CD14-positive monocyte (primary cell): ENCODE measurements around the gene GRIK3. TPM values are rescaled to one million over a fixed set of nuclear protein-coding genes. Genes with fewer than 3 reads are reported as not detected.

Experiments used
- DNase-seq, 3 donors: peaks; one replicate each; pipeline ENCODE4 v3.0.0-alpha.2; 2011 to 2022
- H2AFZ ChIP-seq: 2 replicates; pipeline ENCODE4 v1.6.0; 2012; ENCODE audit warnings: mild to moderate bottlenecking, low read depth, low read length, inconsistent platforms; ENCODE audit not compliant: insufficient read depth, poor library complexity, severe bottlenecking
- H3K27ac ChIP-seq, 2 donors: 1 replicate in 1 of 2; 2 replicates in 1 of 2; pipeline ENCODE4 v1.5.1; 2012 to 2013; ENCODE audit warnings: low read length in 2 of 2, control low read depth in 1 of 2, inconsistent platforms in 1 of 2, low read depth in 1 of 2, mild to moderate bottlenecking in 1 of 2
- H3K27me3 ChIP-seq, 2 donors: one replicate each; pipeline versions ENCODE4 v1.6.0 to v1.6.1; 2011 to 2013; ENCODE audit warnings: low read length in 2 of 2; ENCODE audit not compliant: control insufficient read depth in 2 of 2, insufficient read depth in 2 of 2
- H3K36me3 ChIP-seq, 2 donors: replicated peaks in 1 of 2; 1 replicate in 1 of 2; 2 replicates in 1 of 2; pipeline versions ENCODE4 v1.5.1 to v1.6.1; 2012 to 2013; ENCODE audit warnings: low read length in 2 of 2, control low read depth in 1 of 2, inconsistent platforms in 1 of 2, mild to moderate bottlenecking in 1 of 2; ENCODE audit not compliant: insufficient read depth in 2 of 2, control insufficient read depth in 1 of 2
- H3K4me1 ChIP-seq, 2 donors: 1 replicate in 1 of 2; 2 replicates in 1 of 2; pipeline versions ENCODE4 v1.5.1 to v1.6.1; 2012 to 2013; ENCODE audit warnings: low read length in 2 of 2, control low read depth in 1 of 2, inconsistent platforms in 1 of 2, mild to moderate bottlenecking in 1 of 2, moderate library complexity in 1 of 2; ENCODE audit not compliant: insufficient read depth in 2 of 2, control insufficient read depth in 1 of 2
- H3K4me2 ChIP-seq: replicated peaks from 2 replicates; pipeline ENCODE3; 2012; ENCODE audit warnings: low read length, moderate library complexity, mild to moderate bottlenecking; ENCODE audit not compliant: poor library complexity, severe bottlenecking; ENCODE audit errors: extremely low read depth
- H3K4me3 ChIP-seq, 3 experiments: fragments of 200-600 bp in 1 of 3; sonication (generic) in 1 of 3; replicated peaks in 1 of 3; 1 replicate in 2 of 3; 2 replicates in 1 of 3; pipeline ENCODE4 v1.5.1; 2011 to 2013; ENCODE audit warnings: low read length in 3 of 3, mild to moderate bottlenecking in 3 of 3, control low read depth in 2 of 3, low read depth in 2 of 3, inconsistent platforms in 1 of 3, moderate library complexity in 1 of 3
- H3K79me2 ChIP-seq: 2 replicates; pipeline ENCODE4 v1.6.0; 2012; ENCODE audit warnings: mild to moderate bottlenecking, control low read depth, inconsistent platforms, low read length, moderate library complexity; ENCODE audit not compliant: insufficient read depth
- H3K9ac ChIP-seq: 2 replicates; pipeline ENCODE4 v1.6.0; 2017; ENCODE audit warnings: low read length, mild to moderate bottlenecking; ENCODE audit not compliant: insufficient read depth, poor library complexity, severe bottlenecking
- H3K9me3 ChIP-seq, 2 donors: replicated peaks in 1 of 2; 1 replicate in 1 of 2; 2 replicates in 1 of 2; pipeline versions ENCODE4 v1.5.1 to v1.6.1; 2012 to 2013; ENCODE audit warnings: low read length in 2 of 2, control low read depth in 1 of 2; ENCODE audit not compliant: control insufficient read depth in 1 of 2, insufficient read depth in 1 of 2
- H4K20me1 ChIP-seq: 2 replicates; pipeline ENCODE4 v1.6.0; 2012; ENCODE audit warnings: mild to moderate bottlenecking, low read length, control low read depth, moderate library complexity; ENCODE audit not compliant: insufficient read depth
- H3K27ac Mint-ChIP-seq, 7 donors: one replicate each; pipeline ENCODE4 v1.8.0; 2020; ENCODE audit warnings: mild to moderate bottlenecking in 7 of 7, mixed read lengths in 7 of 7, moderate library complexity in 6 of 7, inconsistent platforms in 2 of 7
- H3K27me3 Mint-ChIP-seq, 3 donors: one replicate each; pipeline ENCODE4 v1.8.0; 2021 to 2022; ENCODE audit warnings: low read depth in 3 of 3, mild to moderate bottlenecking in 3 of 3, mixed read lengths in 3 of 3, moderate library complexity in 3 of 3, inconsistent platforms in 1 of 3
- H3K36me3 Mint-ChIP-seq, 2 donors: one replicate each; pipeline ENCODE4 v1.8.0; 2020; ENCODE audit warnings: mixed read lengths in 2 of 2, inconsistent platforms in 1 of 2, mild to moderate bottlenecking in 1 of 2
- H3K4me1 Mint-ChIP-seq: one replicate; pipeline ENCODE4 v1.8.0; 2020; ENCODE audit warnings: mild to moderate bottlenecking, mixed read lengths
- H3K4me3 Mint-ChIP-seq, 2 donors: one replicate each; pipeline ENCODE4 v1.8.0; 2020; ENCODE audit warnings: mild to moderate bottlenecking in 2 of 2, mixed read lengths in 2 of 2, moderate library complexity in 1 of 2
- H3K9me3 Mint-ChIP-seq, 7 donors: one replicate each; pipeline ENCODE4 v1.8.0; 2020 to 2022; ENCODE audit warnings: mixed read lengths in 7 of 7, mild to moderate bottlenecking in 6 of 7, moderate library complexity in 6 of 7, inconsistent platforms in 2 of 7
- CTCF ChIP-seq: fragments of 200-600 bp; IDR thresholded peaks from one replicate; pipeline ENCODE4 v1.8.0; 2022; ENCODE audit warnings: antibody characterized with exemption, mild to moderate bottlenecking
- WGBS: methylation state at CpG from one replicate; pipeline ENCODE4 v1.1.5; 2013; ENCODE audit warnings: missing lambda C conversion rate; ENCODE audit not compliant: insufficient coverage; 5-methylcytosine and 5-hydroxymethylcytosine counted together
- intact Hi-C, 2 donors: fragments of 100-400 bp; cut with micrococcal nuclease; formaldehyde crosslinking; loops; one replicate each; pipeline versions ENCODE4 v1.15.0 to v1.15.1; 2023
- polyA plus RNA-seq, 3 donors: library from polyadenylated mRNA; depleted of rRNA in 1 of 3; unstranded in 2 of 3; stranded (reverse) in 1 of 3; fragments of 300-500 nt in 2 of 3; fragments of >200 nt in 1 of 3; fragmentation: Illumina TruSeq in 2 of 3; gene quantifications; 1 replicate in 2 of 3; 2 replicates in 1 of 3; pipeline ENCODE4 v1.2.3, GENCODE V29; 2012 to 2021

The GRIK3 gene
- polyA plus RNA-seq, 3 donors, result not detected

- H4K20me1 ChIP-seq, result no peaks in the 10 kb centered on the region
- no peaks in the 10 kb centered on the region for H3K36me3 Mint-ChIP-seq
- intact Hi-C loops, result no loop called here
- H3K4me2 ChIP-seq, result no peak overlapping the region
- H3K36me3 ChIP-seq, result no peaks in the 10 kb centered on the region
- H3K9me3 ChIP-seq, result no peaks in the 10 kb centered on the region
- H3K9me3 Mint-ChIP-seq, result peaks cover 0 to 2% (median 0%) of the 10 kb centered on the region in 7 donors
- H3K4me1 ChIP-seq, result no peaks in the 10 kb centered on the region
- H3K27ac Mint-ChIP-seq, result no peak overlapping the region
- 93% methylated on average over 4 of the region's 4 CpGs for WGBS
- no peak overlapping the region for H3K9ac ChIP-seq
- H3K79me2 ChIP-seq, result no peaks in the 10 kb centered on the region
- no peak for DNase-seq
- no peaks in the 10 kb centered on the region for H3K4me1 Mint-ChIP-seq
- H3K27ac ChIP-seq, result no peak overlapping the region
- H3K4me3 ChIP-seq, result no peak overlapping the region
- H3K27me3 ChIP-seq, result no peaks in the 10 kb centered on the region
- H3K27me3 Mint-ChIP-seq, result peaks cover 2 to 15% (median 7%) of the 10 kb centered on the region in 3 donors
- H3K4me3 Mint-ChIP-seq, result no peak overlapping the region
- no peak overlapping the region for H2AFZ ChIP-seq
- no peak for TF ChIP-seq CTCF
These were observed 227.1 kb downstream of the GRIK3 start for GRCh38 chr1:36807262-36807661.

- H3K27ac ChIP-seq, result no peak overlapping the region
- no peak for DNase-seq
- H3K36me3 Mint-ChIP-seq, result no peaks in the 10 kb centered on the region
These were observed 228.2 kb downstream of the GRIK3 start for GRCh38 chr1:36805979-36806640.

More at GRCh38 chr1:36805979-36806640, 228.2 kb downstream of the GRIK3 start:
- no peaks in the 10 kb centered on the region for H3K36me3 ChIP-seq
- no peak overlapping the region for H3K9ac ChIP-seq
- H3K4me3 ChIP-seq, result no peak overlapping the region
- Mint-ChIP-seq H3K4me3 (no peak overlapping the region), H3K27ac (peak overlapping the region in 1 of 7 donors; percentile 27), H3K4me1 (no peaks in the 10 kb centered on the region), H3K27me3 (peaks cover 2 to 15% (median 9%) of the 10 kb centered on the region in 3 donors), H3K9me3 (peaks cover 0 to 2% (median 0%) of the 10 kb centered on the region in 7 donors)
- no peaks in the 10 kb centered on the region for H3K9me3 ChIP-seq
- H3K27me3 ChIP-seq, result no peaks in the 10 kb centered on the region
- 78% methylated on average over 20 of the region's 29 CpGs for WGBS
- H4K20me1 ChIP-seq, result no peaks in the 10 kb centered on the region
- no peaks in the 10 kb centered on the region for H3K79me2 ChIP-seq
- intact Hi-C loops, result no loop called here
- no peak for TF ChIP-seq CTCF
- no peak overlapping the region for H3K4me2 ChIP-seq
- H2AFZ ChIP-seq, result no peak overlapping the region
- H3K4me1 ChIP-seq, result no peaks in the 10 kb centered on the region
